SU-DHL-6 (cell line): ENCODE data around the gene STX12.
A peak's percentile ranks its signal among the peaks of the same experiment; 100 is the strongest.

Source experiments
- H2AFZ ChIP-seq: fragments of 200-600 bp; sonication (generic); 2 replicates; pipeline ENCODE4 v1.6.1; 2014; ENCODE audit warnings: low read depth, mild to moderate bottlenecking, moderate library complexity, mixed read lengths, antibody characterized with exemption, low read length; ENCODE audit not compliant: severe bottlenecking
- H3F3A ChIP-seq: fragments of 200-600 bp; shearing (Covaris generic); 2 replicates; pipeline ENCODE4 v1.6.0; 2016; ENCODE audit warnings: antibody characterized with exemption, mild to moderate bottlenecking; ENCODE audit not compliant: insufficient read depth
- H3K27ac ChIP-seq: fragments of 200-600 bp; sonication (generic); 2 replicates; pipeline ENCODE4 v1.5.1; 2016; ENCODE audit warnings: low read depth, mild to moderate bottlenecking, low read length, moderate library complexity, mixed read lengths
- H3K27me3 ChIP-seq: fragments of 200-600 bp; sonication (generic), shearing (Covaris generic); 2 replicates; pipeline ENCODE4 v1.6.0; 2014; ENCODE audit warnings: mild to moderate bottlenecking, low read length
- H3K36me3 ChIP-seq: fragments of 200-600 bp; sonication (generic); 2 replicates; pipeline ENCODE4 v1.6.1; 2014; ENCODE audit warnings: mild to moderate bottlenecking, low read length, mixed read lengths
- H3K4me2 ChIP-seq: fragments of 300-600, 200-600 bp; shearing (Covaris generic), sonication (generic); 2 replicates; pipeline ENCODE4 v1.6.0; 2014; ENCODE audit warnings: low read length, low read depth, mild to moderate bottlenecking; ENCODE audit not compliant: poor library complexity, severe bottlenecking
- H3K4me3 ChIP-seq: fragments of 200-600 bp; sonication (generic); 2 replicates; pipeline ENCODE4 v1.5.1; 2014; ENCODE audit warnings: antibody characterized with exemption, low read length, mild to moderate bottlenecking, mixed read lengths; ENCODE audit not compliant: insufficient read depth, poor library complexity, severe bottlenecking
- H3K79me2 ChIP-seq: fragments of 200-600 bp; sonication (generic); 2 replicates; pipeline ENCODE4 v1.6.1; 2014; ENCODE audit warnings: mild to moderate bottlenecking, low read length, moderate library complexity; ENCODE audit not compliant: insufficient read depth
- H3K9ac ChIP-seq: fragments of 200-600 bp; sonication (generic); 2 replicates; pipeline ENCODE4 v1.7.0; 2014; ENCODE audit warnings: mild to moderate bottlenecking, low read length
- H3K9me2 ChIP-seq: fragments of 200-600 bp; sonication (generic); replicated peaks from 2 replicates; pipeline ENCODE4 v1.6.1; 2014; ENCODE audit warnings: low read length; ENCODE audit not compliant: insufficient read depth
- H3K9me3 ChIP-seq: fragments of 200-600 bp; sonication (generic); 2 replicates; pipeline ENCODE4 v1.6.1; 2014; ENCODE audit warnings: low read length, mixed read lengths; ENCODE audit not compliant: insufficient read depth
- H4K20me1 ChIP-seq: fragments of 200-600 bp; sonication (generic); 2 replicates; pipeline ENCODE4 v1.6.1; 2014; ENCODE audit warnings: low read depth, mild to moderate bottlenecking, antibody characterized with exemption, low read length, moderate library complexity, mixed read lengths
- EZH2phosphoT487 ChIP-seq: fragments of 200-600 bp; sonication (generic), shearing (Covaris generic); conservative IDR thresholded peaks from 2 replicates; pipeline ENCODE4 v1.6.1; 2018; ENCODE audit warnings: mild to moderate bottlenecking, antibody characterized with exemption, low read length, moderate library complexity, mixed read lengths
- TF ChIP-seq, protein P1 (sequence below): fragments of 200-600 bp; sonication (generic); IDR thresholded peaks from one replicate; pipeline ENCODE4 v1.5.1; 2017; ENCODE audit warnings: antibody characterized with exemption, mild to moderate bottlenecking, low read length, moderate library complexity; ENCODE audit not compliant: insufficient read depth, poor library complexity, severe bottlenecking

STX12 gene

DNA sequence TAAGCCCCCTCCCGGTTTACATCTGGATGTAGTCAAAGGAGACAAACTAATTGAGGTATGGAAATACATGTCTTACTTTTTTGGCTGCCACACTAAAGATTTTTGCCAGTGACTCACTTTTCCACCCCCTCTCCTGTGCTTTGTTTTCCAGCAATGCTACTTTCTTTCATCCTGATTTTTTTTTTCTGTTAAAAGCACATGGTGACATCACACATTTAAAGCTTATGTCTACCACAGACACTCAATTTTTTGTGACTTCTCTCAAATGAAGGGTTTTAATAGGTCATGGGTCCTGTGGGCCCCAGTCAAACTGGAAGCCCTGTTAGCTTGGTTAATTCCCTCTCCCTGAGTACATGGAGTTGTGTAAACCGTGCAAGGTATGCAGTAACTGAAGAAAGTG lies 59.7 kb downstream of the STX12 start:
- Histone ChIP-seq H3K9me2 (no peaks in the 10 kb centered on the region), H3F3A (peaks cover 13% of the 10 kb centered on the region), H3K9me3 (no peaks in the 10 kb centered on the region), H3K27me3 (no peaks in the 10 kb centered on the region), H3K4me2 (peak overlapping the region; percentile 80), H2AFZ (no peak overlapping the region), H4K20me1 (no peaks in the 10 kb centered on the region; the same call in 1 of the 2 replicates), H3K36me3 (peaks cover 18% of the 10 kb centered on the region), H3K9ac (peak overlapping the region; percentile 93; the same call in 1 of the 2 replicates), H3K4me3 (no peak overlapping the region), H3K27ac (no peak overlapping the region), H3K79me2 (peaks cover 64% of the 10 kb centered on the region)
- no peak for TF ChIP-seq EZH2phosphoT487
- TF ChIP-seq, protein P1, sequence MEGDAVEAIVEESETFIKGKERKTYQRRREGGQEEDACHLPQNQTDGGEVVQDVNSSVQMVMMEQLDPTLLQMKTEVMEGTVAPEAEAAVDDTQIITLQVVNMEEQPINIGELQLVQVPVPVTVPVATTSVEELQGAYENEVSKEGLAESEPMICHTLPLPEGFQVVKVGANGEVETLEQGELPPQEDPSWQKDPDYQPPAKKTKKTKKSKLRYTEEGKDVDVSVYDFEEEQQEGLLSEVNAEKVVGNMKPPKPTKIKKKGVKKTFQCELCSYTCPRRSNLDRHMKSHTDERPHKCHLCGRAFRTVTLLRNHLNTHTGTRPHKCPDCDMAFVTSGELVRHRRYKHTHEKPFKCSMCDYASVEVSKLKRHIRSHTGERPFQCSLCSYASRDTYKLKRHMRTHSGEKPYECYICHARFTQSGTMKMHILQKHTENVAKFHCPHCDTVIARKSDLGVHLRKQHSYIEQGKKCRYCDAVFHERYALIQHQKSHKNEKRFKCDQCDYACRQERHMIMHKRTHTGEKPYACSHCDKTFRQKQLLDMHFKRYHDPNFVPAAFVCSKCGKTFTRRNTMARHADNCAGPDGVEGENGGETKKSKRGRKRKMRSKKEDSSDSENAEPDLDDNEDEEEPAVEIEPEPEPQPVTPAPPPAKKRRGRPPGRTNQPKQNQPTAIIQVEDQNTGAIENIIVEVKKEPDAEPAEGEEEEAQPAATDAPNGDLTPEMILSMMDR, result no peak

DNA sequence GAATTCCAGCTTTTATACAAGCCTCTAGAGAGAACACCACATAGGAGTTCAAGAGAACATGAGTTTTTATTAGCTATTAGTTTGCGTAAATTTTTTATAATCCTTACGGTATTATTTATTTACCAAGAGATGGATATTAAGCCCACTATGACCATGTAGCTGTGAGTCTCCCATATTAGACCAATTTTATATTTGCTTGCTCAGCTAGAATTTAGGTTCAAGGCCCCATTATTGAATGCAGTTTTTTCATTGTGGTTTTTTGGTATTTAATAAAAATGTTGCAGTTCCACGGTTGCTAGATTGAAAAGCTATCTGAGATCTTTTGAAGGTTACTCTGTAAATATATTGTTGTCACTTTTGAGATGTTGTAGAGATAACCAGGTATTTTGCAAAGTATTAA lies 60.5 kb downstream of the STX12 start:
- Histone ChIP-seq H4K20me1 (no peaks in the 10 kb centered on the region; the same call in 1 of the 2 replicates), H3K36me3 (peaks cover 18% of the 10 kb centered on the region), H3K9ac (no peak overlapping the region), H3K79me2 (peaks cover 64% of the 10 kb centered on the region), H3F3A (peaks cover 6% of the 10 kb centered on the region; the same call in 1 of the 2 replicates), H3K27me3 (no peaks in the 10 kb centered on the region), H3K4me2 (peak overlapping the region; percentile 80), H3K27ac (no peak overlapping the region), H2AFZ (no peak overlapping the region), H3K9me3 (no peaks in the 10 kb centered on the region), H3K4me3 (no peak overlapping the region), H3K9me2 (no peaks in the 10 kb centered on the region)
- TF ChIP-seq, protein P1, result no peak
- no peak for TF ChIP-seq EZH2phosphoT487

DNA sequence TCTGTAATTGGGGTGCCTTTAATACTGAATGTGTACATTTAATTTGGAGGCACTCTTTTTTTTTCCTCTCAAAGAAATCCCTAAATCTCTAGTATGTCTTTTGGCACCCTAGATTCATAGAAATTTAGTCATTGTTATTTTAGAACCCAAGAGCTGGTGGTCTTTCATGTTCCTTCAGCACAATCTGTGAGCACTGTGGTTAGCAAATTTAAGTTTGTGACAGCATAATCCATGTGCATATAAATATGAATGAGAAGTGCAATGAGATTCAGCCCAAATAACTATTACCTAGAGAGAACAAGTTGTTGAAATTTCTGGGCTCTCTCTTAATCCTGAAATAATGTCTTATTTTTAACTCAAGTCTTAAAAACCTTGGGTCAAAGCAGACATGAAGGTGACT lies 62.0 kb downstream of the STX12 start:
- no peak for TF ChIP-seq EZH2phosphoT487
- TF ChIP-seq, protein P1, result no peak
- peaks cover 21% of the 10 kb centered on the region for H3K36me3 ChIP-seq

More for the DNA sequence above, 62.0 kb downstream of the STX12 start:
- no peak overlapping the region for H2AFZ ChIP-seq
- H3K4me3 ChIP-seq, result no peak overlapping the region
- no peaks in the 10 kb centered on the region for H3F3A ChIP-seq
- peaks cover 64% of the 10 kb centered on the region for H3K79me2 ChIP-seq
- H4K20me1 ChIP-seq, result no peaks in the 10 kb centered on the region; the same call in 1 of the 2 replicates
- H3K27ac ChIP-seq, result no peak overlapping the region
- H3K4me2 ChIP-seq, result no peak overlapping the region
- H3K9ac ChIP-seq, result no peak overlapping the region
- H3K27me3 ChIP-seq, result no peaks in the 10 kb centered on the region
- H3K9me2 ChIP-seq, result no peaks in the 10 kb centered on the region
- H3K9me3 ChIP-seq, result no peaks in the 10 kb centered on the region
